CD4-positive, alpha-beta T cell treated with Interleukin-21 for 1 hour (primary cell): ENCODE results near the gene MMADHC.
"Not testable (repeated sequence)": the region's sequence is repeated elsewhere in the genome, so short reads cannot be mapped to it uniquely, and the experiment has no call there.

Source experiments
- DNase-seq: peaks from one replicate; pipeline ENCODE4 v3.0.0-alpha.2; 2020

Gene MMADHC

GRCh38 chr2:149594411-149594810 lies 6.8 kb upstream of the MMADHC start:
- DNase-seq = no peak

- DNase-seq = no peak
Measured at GRCh38 chr2:149587950-149588487, 444 bp upstream of the MMADHC start.

GRCh38 chr2:149586898-149587219 lies 716 bp downstream of the MMADHC start:
- DNase-seq = no peak

- DNase-seq = peak; percentile 16
Measured at GRCh38 chr2:149586063-149586462, 1.5 kb downstream of the MMADHC start.

- no peak for DNase-seq
Measured at GRCh38 chr2:149585166-149585885, 2.2 kb downstream of the MMADHC start.

GRCh38 chr2:149579972-149580882 lies 7.3 kb downstream of the MMADHC start:
- no peak for DNase-seq

- DNase-seq = no peak
Measured at GRCh38 chr2:149577269-149577668, 10.3 kb downstream of the MMADHC start.

GRCh38 chr2:149575752-149576151 lies 11.8 kb downstream of the MMADHC start:
- DNase-seq = no peak

GRCh38 chr2:149575277-149575676 lies 12.3 kb downstream of the MMADHC start:
- no peak for DNase-seq

GRCh38 chr2:149573760-149574159 lies 13.8 kb downstream of the MMADHC start:
- no peak for DNase-seq

GRCh38 chr2:149572102-149572953 lies 15.2 kb downstream of the MMADHC start:
- no peak for DNase-seq

- no peak for DNase-seq
Measured at GRCh38 chr2:149568138-149568537, 19.4 kb downstream of the MMADHC start.

GRCh38 chr2:149566652-149567051 lies 20.9 kb downstream of the MMADHC start:
- DNase-seq = no peak

- not testable (repeated sequence) for DNase-seq
Measured at GRCh38 chr2:149565625-149566024, 21.9 kb downstream of the MMADHC start.

- no peak for DNase-seq
Measured at GRCh38 chr2:149564983-149565382, 22.6 kb downstream of the MMADHC start.

- DNase-seq = no peak
Measured at GRCh38 chr2:149564097-149564496, 23.5 kb downstream of the MMADHC start.

GRCh38 chr2:149562324-149562723 lies 25.3 kb downstream of the MMADHC start:
- DNase-seq = no peak

GRCh38 chr2:149561309-149561926 lies 26.2 kb downstream of the MMADHC start:
- DNase-seq = peak; percentile 53

- DNase-seq = no peak
Measured at GRCh38 chr2:149559341-149560068, 28.1 kb downstream of the MMADHC start.

GRCh38 chr2:149556452-149556851 lies 31.1 kb downstream of the MMADHC start:
- no peak for DNase-seq

- DNase-seq = no peak
Measured at GRCh38 chr2:149552830-149553229, 34.7 kb downstream of the MMADHC start.

GRCh38 chr2:149552226-149552625 lies 35.3 kb downstream of the MMADHC start:
- DNase-seq = no peak
